Upper lobe of right lung (tissue), 1 donor: ENCODE measurements around the gene MICU1. TPM values are rescaled to one million over a fixed set of nuclear protein-coding genes. Genes with fewer than 3 reads are reported as not detected.
A peak's percentile ranks its signal among the peaks of the same experiment; 100 is the strongest.
"Not testable (repeated sequence)": the region's sequence is repeated elsewhere in the genome, so short reads cannot be mapped to it uniquely, and the experiment has no call there.

Experiments used
- ATAC-seq: fragments of 200-7000 bp; cut with Tn5 transposase; one replicate; pipeline ENCODE4 v1.9.1; 2020; ENCODE audit warnings: mild to moderate bottlenecking, moderate library complexity
- DNase-seq: peaks from one replicate; pipeline ENCODE4 v3.0.0-alpha.2; 2020
- H3K27ac ChIP-seq: fragments of 200-600 bp; one replicate; pipeline ENCODE4 v1.8.0; 2022
- H3K27me3 ChIP-seq: fragments of 200-600 bp; one replicate; pipeline ENCODE4 v1.8.0; 2022; ENCODE audit warnings: mild to moderate bottlenecking
- H3K36me3 ChIP-seq: fragments of 200-600 bp; one replicate; pipeline ENCODE4 v1.8.0; 2022
- H3K4me1 ChIP-seq: fragments of 200-600 bp; one replicate; pipeline ENCODE4 v1.8.0; 2022
- H3K4me3 ChIP-seq: fragments of 200-600 bp; one replicate; pipeline ENCODE4 v1.8.0; 2022; ENCODE audit warnings: mild to moderate bottlenecking
- H3K9me3 ChIP-seq: fragments of 200-600 bp; one replicate; pipeline ENCODE4 v1.8.0; 2022
- CTCF ChIP-seq: fragments of 200-600 bp; IDR thresholded peaks from one replicate; pipeline ENCODE4 v1.8.0; 2022; ENCODE audit warnings: antibody characterized with exemption
- intact Hi-C: fragments of 100-400 bp; cut with DNase I; formaldehyde crosslinking; loops from one replicate; pipeline ENCODE4 v1.11.0; 2022
- total RNA-seq: library from RNA; stranded (reverse); fragmentation: NEBNext Ultra II Directional; extraction: Animal tissue kit (Norgen Biotek cat#: 25700); gene quantifications from one replicate; pipeline ENCODE4 v1.2.1, GENCODE V29; 2021
- donor health status: DM: no; HTN: yes; CAD: no; lungs with severe emphysema.

MICU1 gene
- total RNA-seq, 1 donor from 2014 or later, result 52.2 TPM

GRCh38 chr10:72557362-72557761 is 68.5 kb downstream of the MICU1 start:
- Histone ChIP-seq H3K9me3 (no peaks in the 10 kb centered on the region), H3K4me1 (peaks cover 5% of the 10 kb centered on the region), H3K4me3 (no peak overlapping the region), H3K27ac (no peak overlapping the region), H3K36me3 (peaks cover 17% of the 10 kb centered on the region), H3K27me3 (no peaks in the 10 kb centered on the region)
- no peak for DNase-seq
- no peak for TF ChIP-seq CTCF
- intact Hi-C loops, result no loop called here
- ATAC-seq, result no peak

GRCh38 chr10:72552857-72553256 is 73.0 kb downstream of the MICU1 start:
- intact Hi-C loops, result no loop called here
- DNase-seq (no peak), ATAC-seq (peak; percentile 81)
- no peaks in the 10 kb centered on the region for H3K9me3 ChIP-seq
- no peak overlapping the region for H3K4me3 ChIP-seq
- H3K27me3 ChIP-seq, result no peaks in the 10 kb centered on the region
- TF ChIP-seq CTCF, result no peak
- peaks cover 24% of the 10 kb centered on the region for H3K36me3 ChIP-seq
- H3K4me1 ChIP-seq, result peaks cover 7% of the 10 kb centered on the region
- no peak overlapping the region for H3K27ac ChIP-seq

- ATAC-seq (no peak), DNase-seq (no peak)
- H3K36me3 ChIP-seq, result peaks cover 34% of the 10 kb centered on the region
- H3K27ac ChIP-seq, result no peak overlapping the region
- H3K27me3 ChIP-seq, result no peaks in the 10 kb centered on the region
- no peak overlapping the region for H3K4me3 ChIP-seq
- no peaks in the 10 kb centered on the region for H3K9me3 ChIP-seq
- TF ChIP-seq CTCF, result no peak
- intact Hi-C loops, result no loop called here
- H3K4me1 ChIP-seq, result peaks cover 7% of the 10 kb centered on the region
Observed at GRCh38 chr10:72550239-72550638, 75.6 kb downstream of the MICU1 start.

GRCh38 chr10:72545546-72545945 is 80.3 kb downstream of the MICU1 start:
- intact Hi-C loops, result no loop called here
- Histone ChIP-seq H3K36me3 (peaks cover 31% of the 10 kb centered on the region), H3K4me1 (no peaks in the 10 kb centered on the region), H3K27ac (no peak overlapping the region), H3K4me3 (no peak overlapping the region), H3K9me3 (no peaks in the 10 kb centered on the region), H3K27me3 (no peaks in the 10 kb centered on the region)
- no peak for TF ChIP-seq CTCF
- no peak for ATAC-seq
- DNase-seq, result no peak

- H3K4me1 ChIP-seq, H3K9me3 ChIP-seq, intact Hi-C loops, H3K4me3 ChIP-seq, H3K27ac ChIP-seq, H3K27me3 ChIP-seq, DNase-seq, ATAC-seq: not testable (repeated sequence)
- H3K36me3 ChIP-seq, result peaks cover 14% of the 10 kb centered on the region
Observed at GRCh38 chr10:72543855-72544254, 82.0 kb downstream of the MICU1 start.

- TF ChIP-seq CTCF, result no peak
- intact Hi-C loops, result no loop called here
- peaks cover 5% of the 10 kb centered on the region for H3K36me3 ChIP-seq
- H3K27me3 ChIP-seq, result no peaks in the 10 kb centered on the region
- H3K9me3 ChIP-seq, result no peaks in the 10 kb centered on the region
- no peaks in the 10 kb centered on the region for H3K4me1 ChIP-seq
- H3K4me3 ChIP-seq, result no peak overlapping the region
- no peak overlapping the region for H3K27ac ChIP-seq
- DNase-seq, result no peak
- no peak for ATAC-seq
Observed at GRCh38 chr10:72542396-72542815, 83.5 kb downstream of the MICU1 start.
